T1000 (cell line): Measurements from ENCODE around the gene ANKRD33B.
A peak's percentile ranks its signal among the peaks of the same experiment; 100 is the strongest.
"Not testable (repeated sequence)": the region's sequence is repeated elsewhere in the genome, so short reads cannot be mapped to it uniquely, and the experiment has no call there.

Source experiments
- DNase-seq: peaks from one replicate; lab custom pipeline; 2025; ENCODE audit warnings: mixed read lengths; lab: John Stamatoyannopoulos, UW

Gene ANKRD33B

DNA sequence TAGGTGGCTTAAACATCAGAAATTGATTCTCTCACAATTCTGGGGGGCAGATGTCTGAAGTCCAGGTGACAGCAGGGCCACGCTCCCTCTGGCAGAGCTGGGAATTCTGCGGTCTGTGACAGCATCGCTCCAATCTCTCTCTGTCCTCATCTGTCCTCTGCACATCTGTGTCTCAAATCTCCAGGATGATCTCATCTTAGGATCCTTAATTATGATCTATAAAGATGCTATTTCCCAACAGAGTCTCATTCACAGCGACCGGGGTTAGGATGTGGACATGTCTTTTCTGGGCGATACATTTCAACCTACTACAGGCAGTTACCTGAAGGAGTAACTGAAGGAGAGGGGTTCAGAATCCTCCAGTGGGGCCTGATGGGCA, 31.4 kb downstream of the ANKRD33B start:
- DNase-seq, result no peak

DNA sequence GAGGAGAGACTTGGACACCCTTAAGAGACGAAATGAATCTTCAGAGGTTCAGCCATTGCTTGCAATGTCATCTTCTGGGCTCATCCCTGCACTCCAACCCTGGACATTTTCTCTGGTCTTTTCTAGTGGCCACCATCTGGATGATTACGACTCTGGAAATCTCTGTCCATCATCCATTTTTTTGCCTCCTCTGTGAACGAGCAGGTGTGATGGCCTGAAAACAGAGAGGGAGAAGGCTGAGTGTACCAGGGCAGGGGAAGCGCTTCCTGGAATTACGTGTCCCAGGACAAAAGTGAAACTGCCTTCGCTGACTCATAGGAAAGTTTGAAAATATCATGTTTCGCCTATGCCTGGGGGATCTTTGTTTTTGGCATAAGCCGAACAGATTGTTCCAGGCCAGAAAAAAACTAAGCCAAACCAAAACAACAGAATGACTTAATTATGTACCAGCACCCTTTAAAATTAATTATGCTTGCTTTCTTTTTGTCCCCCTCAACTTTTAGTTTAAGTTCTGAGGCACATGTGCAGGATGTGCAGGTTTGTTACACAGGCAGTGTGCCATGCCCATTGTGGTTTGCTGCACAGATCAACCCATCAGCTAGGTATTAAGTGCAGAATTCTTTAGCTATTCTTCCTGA, 31.9 kb downstream of the ANKRD33B start:
- peak; percentile 24 for DNase-seq

DNA sequence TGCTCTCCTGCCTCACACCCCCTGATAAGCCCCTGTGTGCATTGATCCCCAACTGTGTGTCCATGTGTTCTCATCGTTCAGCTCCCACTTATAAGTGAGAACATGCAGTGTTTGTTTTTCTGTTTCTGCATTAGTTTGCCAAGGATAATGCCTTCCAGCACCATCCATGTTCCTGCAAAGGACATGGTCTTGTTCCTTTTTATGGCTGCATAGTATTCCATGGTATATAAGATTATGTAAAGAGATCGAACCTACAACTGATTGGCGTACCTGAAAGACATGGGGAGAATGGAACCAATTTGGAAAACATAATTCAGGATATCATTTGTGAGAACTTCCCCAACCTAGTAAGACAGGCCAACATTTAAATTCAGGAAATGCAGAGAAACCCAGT, 32.4 kb downstream of the ANKRD33B start:
- no peak for DNase-seq

DNA sequence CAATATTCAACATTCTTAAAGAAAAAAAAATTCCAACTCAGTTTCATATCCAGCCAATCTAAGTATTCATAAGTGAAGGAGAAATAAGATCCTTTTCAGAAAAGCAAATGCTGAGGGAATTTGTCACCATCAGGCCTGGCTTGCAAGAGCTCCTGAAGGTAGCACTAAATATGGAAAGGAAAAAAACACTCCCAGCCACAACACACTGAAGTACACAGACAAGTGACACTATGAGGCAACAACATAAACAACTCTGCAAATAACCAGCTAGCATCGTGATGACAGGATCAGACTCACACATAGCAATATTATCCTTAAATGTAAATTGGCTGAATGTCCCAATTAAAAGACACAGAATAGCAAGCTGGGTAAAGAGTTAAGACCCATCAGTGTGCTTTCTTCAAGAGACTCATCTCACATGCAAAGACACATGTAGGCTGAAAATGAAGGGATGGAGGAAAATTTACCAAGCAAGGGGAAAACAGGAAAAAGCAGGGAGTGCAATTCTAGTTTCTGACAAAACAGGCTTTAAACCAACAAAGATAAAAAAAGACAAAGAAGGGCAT, 33.1 kb downstream of the ANKRD33B start:
- no peak for DNase-seq

DNA sequence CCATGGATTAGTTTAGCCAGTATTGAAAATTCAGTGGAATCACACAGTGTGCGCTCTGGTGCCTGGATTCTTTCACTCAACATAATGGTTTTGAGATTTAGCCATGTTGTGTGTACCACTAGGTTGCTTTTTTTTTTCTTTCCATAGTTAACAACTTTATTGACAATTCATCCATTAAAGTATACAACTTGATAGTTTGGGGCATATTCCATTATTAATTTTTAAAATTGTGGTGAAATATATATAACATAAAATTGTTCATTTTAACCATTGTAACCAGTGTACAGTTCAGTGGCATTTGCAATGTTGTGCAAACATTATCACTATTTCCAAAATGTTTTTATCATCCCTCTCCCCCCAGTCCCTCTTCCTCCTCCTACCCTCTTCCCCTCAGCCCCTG, 35.2 kb downstream of the ANKRD33B start:
- no peak for DNase-seq

DNA sequence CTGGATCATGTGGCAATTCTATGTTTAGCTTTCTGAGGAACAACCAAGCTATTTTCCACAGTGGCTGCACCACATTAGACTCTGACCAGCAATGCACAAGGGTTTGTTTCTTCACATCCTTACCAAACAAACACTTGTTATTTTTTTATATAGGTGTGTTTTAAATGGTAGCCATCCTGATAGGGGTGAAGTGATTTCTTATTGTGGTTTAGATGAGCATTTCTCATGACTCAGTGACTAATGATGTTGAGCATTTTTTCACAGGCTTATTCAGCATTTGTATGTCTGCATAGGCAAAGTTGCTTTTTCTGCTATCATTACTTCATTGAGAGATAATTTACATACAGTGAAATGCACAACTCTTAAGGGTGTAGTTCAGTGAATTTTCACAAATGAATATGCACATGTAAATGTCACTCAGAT, 36.0 kb downstream of the ANKRD33B start:
- DNase-seq, result no peak

DNA sequence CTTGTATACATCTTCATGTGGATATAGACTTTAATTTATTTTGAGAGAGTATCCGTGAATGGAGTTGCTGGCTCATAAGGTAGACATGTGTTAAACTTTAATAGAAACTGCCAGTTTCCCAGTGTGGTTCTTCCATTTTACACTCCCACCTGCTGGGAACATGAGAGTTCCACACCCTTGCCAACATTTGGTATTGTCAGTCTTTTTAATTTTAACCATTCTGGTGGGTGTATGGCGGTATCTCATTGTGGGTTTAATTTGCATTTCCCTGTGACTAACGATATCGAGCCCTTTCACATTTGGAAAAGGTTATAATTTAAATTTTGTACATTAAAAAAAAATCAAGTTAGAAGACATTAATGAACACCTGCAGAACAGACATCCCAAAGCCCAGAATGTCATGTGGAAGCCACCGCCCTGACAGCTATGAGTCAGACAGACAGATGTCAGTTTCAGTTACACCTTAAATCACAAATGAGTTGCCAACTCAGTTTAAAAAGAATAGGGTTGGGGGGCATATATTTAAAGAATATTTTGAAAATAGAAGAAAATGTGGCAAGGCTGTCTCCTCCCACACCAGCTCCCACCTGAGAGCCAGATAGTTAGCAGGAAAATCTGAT, 36.9 kb downstream of the ANKRD33B start:
- no peak for DNase-seq

DNA sequence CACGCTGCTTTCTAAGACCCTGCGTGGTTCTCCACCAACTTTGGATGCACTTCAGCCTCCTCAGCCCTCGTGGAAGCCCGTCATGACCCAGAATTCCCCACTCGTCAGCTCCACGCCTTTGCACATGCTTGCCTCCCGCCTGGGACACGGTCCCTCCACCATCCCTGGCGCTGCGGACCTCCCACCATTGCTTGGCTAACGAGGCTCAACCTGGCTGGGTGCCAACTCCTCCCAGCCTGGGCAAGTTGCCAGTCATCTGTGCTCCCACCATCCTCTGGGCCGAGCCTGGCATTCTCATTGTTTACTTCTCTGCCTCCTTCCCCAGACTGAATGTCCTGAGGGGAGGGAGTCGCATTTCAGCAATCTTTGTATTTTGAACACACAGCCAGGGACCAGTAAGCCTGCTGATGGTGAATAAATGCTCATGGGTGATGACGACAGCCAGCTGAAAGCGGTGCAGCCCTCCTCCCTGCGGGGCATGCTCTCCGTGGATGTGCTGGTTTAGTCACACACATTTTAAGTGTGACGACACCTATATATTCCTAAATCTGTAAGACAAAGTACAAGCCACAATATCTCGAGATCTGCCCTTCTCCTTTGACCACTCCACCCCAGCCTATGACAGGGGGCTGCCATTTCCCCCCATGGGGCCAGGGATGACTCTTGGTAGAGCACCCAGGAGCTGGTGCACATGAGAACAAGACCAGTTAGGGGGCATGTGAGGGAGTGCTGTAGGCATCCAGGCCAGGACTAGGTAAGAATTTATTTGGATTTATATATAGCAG, 37.6 kb downstream of the ANKRD33B start:
- peak; percentile 81 for DNase-seq

DNA sequence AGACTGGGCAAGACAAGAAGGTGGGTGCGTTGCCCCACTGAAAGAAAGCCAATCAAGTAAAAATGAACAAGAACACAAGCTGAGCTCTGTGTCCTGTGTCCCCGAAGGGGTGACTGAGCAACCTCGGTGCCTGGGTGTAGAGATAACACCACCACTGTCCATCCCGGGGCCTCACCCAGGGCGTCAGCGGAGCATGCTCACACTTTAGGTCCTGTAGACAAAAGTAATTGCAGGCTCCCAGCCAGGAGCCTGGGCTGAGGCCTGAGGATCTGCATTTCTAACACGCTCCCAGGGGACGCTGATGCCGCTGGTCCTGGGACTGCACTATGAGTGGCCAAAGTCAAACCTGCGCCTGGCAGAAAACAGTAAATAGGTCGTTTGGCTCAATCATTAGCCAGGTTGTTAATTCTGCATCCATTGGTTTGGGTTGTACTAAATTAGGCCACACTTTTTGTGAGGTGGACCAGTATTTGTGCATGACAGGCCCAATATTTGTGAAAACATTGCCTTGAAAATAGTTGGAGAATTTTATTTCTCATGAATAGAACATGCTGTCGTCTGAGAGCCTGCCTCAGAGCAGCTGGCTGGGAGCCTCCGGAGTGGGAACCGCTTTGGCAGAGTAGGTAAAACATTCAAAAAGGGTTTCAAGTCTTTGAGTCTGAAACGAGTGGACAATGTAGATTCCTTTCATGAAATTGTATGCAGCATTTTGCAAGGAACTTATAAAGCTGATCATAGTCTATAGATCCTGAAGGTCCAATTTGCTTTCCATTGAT, 38.3 kb downstream of the ANKRD33B start:
- no peak for DNase-seq

DNA sequence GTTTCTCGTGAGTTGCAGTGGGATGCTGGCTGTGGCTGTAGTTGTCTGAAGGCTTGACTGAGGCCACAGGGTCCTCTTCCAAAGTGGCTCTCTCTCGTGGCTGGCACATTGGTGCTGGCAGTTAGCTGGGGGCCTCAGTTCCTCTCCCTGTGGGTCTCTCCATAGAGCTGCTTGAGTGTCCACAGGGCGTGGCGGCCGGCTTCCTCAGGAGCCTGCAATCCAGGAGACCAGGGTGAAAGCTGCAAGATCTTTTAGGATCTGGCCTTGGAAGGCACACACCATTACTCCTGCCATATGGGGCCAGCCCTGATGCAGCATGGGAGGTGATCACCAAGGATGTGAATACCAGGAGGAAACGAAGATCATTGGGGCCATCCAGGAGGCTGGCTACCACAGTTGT, 41.1 kb downstream of the ANKRD33B start:
- DNase-seq, result no peak

DNA sequence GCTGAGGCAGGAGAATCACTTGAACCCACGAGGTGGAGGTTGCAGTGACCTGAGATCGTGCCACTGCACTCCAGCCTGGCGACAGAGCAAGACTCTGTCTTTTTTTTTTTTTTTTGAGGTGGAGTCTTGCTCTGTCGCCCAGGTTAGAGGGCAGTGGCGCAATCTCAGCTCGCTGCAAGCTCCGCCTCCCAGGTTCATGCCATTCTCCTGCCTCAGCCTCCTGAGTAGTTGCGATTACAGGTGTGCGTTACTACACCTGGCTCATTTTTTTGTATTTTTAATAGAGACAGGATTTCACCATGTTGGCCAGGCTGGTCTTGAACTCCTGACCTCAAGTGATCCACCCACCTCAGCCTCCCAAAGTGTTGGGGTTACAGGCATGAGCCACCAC, 42.8 kb downstream of the ANKRD33B start:
- DNase-seq, result not testable (repeated sequence)

DNA sequence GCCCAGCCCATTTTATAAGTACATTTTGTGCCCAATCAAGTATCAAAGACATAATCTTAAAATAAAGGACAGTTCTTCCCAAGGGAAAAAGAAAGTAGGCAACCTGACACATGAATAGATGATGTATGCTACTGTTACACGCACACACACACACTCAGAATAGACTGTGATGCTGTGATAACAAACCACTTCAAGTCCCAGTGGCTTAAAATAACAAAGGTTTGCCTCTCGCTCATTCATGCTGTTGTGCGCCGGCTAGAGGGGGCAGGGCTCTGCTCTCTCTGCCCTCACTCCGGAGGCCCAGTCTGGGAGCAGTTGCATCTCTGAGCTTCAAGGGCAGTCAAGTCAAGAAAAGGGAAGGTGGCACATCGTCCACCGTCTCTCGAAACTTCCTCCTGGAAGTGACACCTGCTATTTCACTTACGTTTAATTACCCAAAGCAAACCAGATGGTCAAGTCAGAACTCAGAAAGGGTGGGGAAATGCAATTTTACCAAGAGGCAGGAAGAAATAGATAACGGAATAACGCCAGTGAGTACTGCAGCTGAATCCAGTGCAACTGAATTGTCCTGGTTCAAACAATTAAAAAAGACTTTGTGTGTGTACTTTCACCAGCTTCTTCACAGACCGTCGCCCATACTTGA, 43.3 kb downstream of the ANKRD33B start:
- no peak for DNase-seq

DNA sequence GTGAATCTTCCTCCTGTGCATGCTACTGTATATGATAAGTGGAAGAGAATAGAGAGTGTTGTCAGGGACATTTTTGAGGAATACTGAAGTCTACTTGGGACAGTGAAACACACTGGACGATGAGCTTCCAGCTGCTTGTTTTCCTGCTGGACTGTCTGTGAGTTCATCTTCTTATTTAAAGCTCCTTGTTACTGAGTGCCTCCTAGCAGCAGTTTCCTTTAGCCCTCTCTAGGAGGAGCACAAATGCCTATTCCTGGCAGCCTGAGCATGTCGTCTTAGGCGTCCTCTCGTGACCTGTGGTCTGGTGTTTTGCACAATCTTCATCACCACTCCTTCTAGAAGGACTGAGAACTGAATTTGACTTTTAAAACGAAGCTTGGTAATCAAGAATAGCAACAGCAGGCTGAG, 43.8 kb downstream of the ANKRD33B start:
- DNase-seq, result no peak

DNA sequence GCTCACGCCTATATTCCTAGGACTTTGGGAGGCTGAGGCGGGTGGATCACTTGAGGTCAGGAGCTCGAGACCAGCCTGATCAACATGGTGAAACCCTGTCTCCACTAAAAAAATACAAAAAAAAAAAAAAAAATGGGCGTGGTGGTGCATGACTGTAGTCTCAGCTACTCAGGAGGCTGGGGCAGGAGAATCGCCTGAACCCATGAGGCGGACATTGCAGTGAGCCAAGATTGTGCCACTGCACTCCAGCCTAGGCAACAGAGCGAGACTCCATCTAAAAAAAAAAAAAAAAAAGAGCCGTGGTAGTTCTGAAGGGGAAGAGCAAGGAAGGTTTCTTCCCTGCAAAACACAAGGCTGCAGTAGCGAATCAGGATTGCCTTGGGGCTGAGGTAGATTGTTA, 44.2 kb downstream of the ANKRD33B start:
- DNase-seq, result not testable (repeated sequence)

DNA sequence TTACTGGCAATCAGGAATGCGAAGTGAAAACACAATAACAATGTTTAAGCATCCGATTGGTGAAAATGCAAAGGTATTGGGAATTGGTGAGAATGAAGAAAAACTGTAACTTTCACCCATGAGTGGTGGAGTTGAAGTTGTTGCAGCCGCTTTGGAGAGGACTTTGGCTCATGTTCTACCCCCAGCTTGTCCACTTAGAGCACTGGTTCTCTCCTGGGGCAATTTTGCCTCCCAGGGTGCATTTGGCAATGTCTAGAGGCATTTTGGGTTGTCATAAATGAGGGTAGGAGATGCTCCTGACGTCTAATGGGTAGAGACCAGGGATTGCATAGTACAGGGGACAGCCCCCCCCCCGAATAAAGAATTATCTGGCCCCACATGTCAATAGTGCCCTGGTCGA, 46.2 kb downstream of the ANKRD33B start:
- DNase-seq, result no peak

DNA sequence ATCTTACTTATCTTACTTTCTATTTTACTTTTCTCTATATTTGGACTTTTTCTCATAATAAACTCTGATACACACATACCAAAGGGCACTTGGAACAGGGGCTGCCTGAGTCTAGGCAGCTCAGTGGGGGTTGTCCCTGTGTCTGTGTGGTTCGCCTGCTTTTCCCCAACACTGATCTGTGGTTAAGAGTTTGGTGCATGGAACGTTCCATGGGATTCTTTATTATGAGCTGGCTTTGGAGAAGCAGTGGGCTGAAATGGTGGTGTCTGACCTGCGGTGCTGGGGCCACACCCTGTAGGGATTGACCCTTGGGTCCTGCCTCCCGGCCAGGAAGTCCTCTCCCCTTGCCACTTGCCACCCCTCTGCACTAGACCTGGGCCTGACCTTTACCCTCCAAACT, 47.4 kb downstream of the ANKRD33B start:
- DNase-seq, result no peak

DNA sequence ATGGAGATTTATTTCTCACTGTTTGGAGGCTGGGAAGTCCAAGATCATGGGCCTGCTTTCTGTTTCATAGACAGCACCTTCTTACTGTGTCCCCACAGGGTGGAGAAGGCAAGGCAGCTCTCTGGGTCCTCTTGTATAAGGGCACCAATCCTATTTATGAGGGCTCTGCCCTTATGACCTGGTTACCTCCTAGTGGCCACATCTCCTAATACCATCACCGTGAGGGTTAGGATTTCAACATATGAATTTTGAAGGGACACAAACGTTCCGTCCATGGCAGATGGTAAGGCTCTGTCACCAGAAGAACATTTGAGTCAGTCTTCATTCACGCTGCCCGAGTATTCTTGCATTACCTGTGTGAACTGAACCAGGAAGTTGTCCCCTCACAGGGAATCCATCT, 48.4 kb downstream of the ANKRD33B start:
- DNase-seq, result no peak

DNA sequence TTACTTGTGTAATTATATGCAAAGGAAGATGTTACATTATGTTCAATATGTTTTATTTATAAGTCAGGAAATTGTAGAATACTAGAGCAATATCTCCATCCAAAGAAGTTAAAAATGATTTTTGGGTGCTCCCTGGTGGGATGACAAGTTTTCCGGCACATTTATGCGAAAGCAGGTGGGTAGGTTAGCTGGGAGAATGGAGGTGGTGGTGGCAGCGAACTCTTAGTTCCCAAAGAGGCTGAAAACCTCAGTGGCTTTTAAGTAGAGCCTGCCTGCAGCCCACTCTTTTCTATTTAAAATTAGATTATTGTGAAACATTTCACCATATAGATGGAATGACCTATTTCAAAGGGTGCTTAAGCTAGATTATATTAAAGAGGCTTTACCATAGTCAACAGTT, 51.8 kb downstream of the ANKRD33B start:
- no peak for DNase-seq

DNA sequence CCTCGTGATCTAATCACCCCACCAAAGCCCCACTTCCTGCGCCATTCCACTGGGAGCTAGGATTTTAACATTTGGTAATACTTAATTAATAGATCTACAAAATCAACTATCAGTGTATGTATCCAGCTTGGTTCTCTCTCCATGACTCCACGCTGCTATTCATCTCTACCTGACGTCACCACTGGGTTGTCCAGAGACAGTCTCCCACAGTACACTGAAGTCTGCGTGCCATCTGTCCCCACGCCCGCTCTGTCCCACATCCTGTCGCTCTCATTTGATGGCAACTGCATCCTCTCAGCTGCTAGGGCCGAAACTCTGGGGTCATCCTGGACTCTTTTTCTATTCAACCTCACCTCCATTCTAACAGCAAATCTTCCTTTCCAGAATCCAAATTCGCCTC, 53.2 kb downstream of the ANKRD33B start:
- no peak for DNase-seq

DNA sequence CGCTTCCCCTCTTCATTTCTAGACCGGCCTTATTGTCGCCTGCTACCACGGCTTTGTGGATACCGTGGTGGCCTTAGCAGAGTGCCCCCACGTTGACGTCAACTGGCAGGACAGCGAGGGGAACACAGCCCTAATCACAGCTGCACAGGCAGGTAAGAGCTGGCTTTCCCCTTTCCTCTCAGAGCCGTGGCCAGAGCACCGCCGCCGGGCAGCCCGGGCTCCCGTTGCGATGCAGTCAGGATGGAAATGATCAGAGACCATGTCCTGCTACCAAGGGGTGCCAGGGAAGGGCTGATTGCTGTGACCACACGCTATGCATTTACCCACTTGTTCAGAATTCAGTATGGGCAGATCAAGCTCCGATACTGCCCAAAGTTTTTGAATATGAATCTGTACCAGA, 54.4 kb downstream of the ANKRD33B start:
- DNase-seq, result no peak

DNA sequence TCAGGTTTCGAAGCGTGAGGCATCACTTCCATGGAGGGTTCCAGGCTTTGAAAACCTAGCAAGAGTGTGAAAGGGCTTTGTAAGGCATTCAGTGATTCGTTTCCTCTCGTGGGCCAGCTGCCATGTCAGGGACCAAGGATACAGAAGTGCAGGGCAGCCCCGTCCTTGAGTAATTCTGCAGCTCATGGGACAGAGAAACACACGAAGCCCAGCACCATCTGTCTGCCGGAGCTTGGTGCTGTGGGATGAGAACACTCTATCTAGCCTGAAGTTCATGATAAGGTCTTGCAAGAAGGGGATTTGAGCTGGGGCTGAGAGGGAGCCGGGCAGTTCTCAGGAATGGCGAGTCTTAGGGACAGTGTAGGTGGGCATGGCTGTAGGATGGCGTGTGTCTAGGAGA, 55.8 kb downstream of the ANKRD33B start:
- DNase-seq, result no peak

DNA sequence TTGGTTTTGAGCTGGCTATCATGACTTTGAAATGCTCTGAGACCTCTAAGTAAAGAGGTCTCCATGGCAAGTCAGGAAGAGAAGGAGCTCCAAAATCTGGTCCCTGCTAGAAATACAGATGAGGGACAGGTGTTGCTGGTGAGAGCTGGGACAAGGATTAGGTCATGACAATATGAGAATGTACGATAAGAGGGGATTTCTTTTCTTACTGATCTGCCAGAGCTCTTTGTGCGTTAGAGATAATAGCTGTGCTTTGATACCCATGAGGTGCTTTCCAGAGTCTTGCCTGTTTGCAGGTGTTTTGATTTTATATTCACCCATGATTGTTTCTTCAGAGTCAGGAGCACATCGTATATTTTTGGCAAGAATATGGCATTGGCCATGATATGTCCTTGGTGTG, 56.5 kb downstream of the ANKRD33B start:
- no peak for DNase-seq
